ENCODE measurements around the gene KRTAP12-1. TPM values are rescaled to one million over a fixed set of nuclear protein-coding genes. Genes with fewer than 3 reads are reported as not detected.
"Not testable (repeated sequence)": the region's sequence is repeated elsewhere in the genome, so short reads cannot be mapped to it uniquely, and the experiment has no call there.

KRTAP12-1 gene
- total RNA-seq, 2 experiments from 2014 or later: not detected

GRCh38 chr21:44640761-44641160, 41.2 kb downstream of the KRTAP12-1 start:
- DNase-seq: no peak
- POLR2A ChIA-PET: no interaction called here
- no peak overlapping the region for H3K4me3 Mint-ChIP-seq
- CTCF ChIA-PET: no interaction called here
- H3K4me1 Mint-ChIP-seq (ENCODE audit: low read depth): no peaks in the 10 kb centered on the region
- peaks cover 5% of the 10 kb centered on the region for H3K27me3 Mint-ChIP-seq
- H3K9me3 Mint-ChIP-seq: peaks cover 35% of the 10 kb centered on the region
- H3K36me3 Mint-ChIP-seq: peaks cover 14% of the 10 kb centered on the region
- intact Hi-C loops (cut with micrococcal nuclease): no loop called here
- H3K27ac Mint-ChIP-seq: no peak overlapping the region

- DNase-seq: no peak
- ChIA-PET CTCF (no interaction called here), POLR2A (no interaction called here)
- Mint-ChIP-seq H3K9me3 (peaks cover 27% of the 10 kb centered on the region), H3K4me3 (no peak overlapping the region), H3K27me3 (peaks cover 5% of the 10 kb centered on the region), H3K4me1 (ENCODE audit: low read depth) (no peaks in the 10 kb centered on the region), H3K36me3 (peaks cover 6% of the 10 kb centered on the region), H3K27ac (no peak overlapping the region)
- intact Hi-C loops (cut with micrococcal nuclease): no loop called here
Observed at GRCh38 chr21:44639331-44639655, 42.7 kb downstream of the KRTAP12-1 start.

- H3K4me3 Mint-ChIP-seq, POLR2A ChIA-PET, H3K27ac Mint-ChIP-seq: not testable (repeated sequence)
Observed at GRCh38 chr21:44638506-44639330, 43.2 kb downstream of the KRTAP12-1 start.

DNA sequence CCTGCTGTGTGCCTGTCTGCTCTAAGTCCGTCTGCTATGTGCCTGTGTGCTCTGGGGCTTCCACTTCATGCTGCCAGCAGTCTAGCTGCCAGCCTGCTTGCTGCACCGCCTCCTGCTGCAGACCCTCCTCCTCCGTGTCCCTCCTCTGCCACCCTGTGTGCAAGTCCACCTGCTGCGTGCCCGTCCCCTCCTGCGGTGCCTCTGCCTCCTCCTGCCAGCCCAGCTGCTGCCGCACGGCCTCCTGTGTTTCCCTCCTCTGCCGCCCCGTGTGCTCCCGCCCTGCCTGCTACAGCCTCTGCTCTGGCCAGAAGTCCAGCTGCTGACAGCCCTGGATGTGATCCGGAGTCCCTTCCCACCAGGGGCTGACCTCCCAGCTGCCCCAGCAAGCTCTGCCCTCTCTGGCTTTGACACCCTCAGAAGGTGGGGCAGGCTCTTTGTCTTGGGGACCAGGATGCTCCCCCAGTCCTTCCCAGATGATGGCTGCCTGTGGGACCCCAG, 44.1 kb downstream of the KRTAP12-1 start:
- POLR2A ChIA-PET; intact Hi-C loops (cut with micrococcal nuclease); H3K36me3 Mint-ChIP-seq; H3K4me3 Mint-ChIP-seq; DNase-seq; CTCF ChIA-PET; H3K4me1 Mint-ChIP-seq (ENCODE audit: low read depth); H3K27me3 Mint-ChIP-seq; H3K27ac Mint-ChIP-seq: not testable (repeated sequence)
- H3K9me3 Mint-ChIP-seq: peaks cover 22% of the 10 kb centered on the region

More at GRCh38 chr21:44638506-44639330, 43.2 kb downstream of the KRTAP12-1 start:
- H3K9me3 Mint-ChIP-seq: peaks cover 21% of the 10 kb centered on the region
- DNase-seq; H3K36me3 Mint-ChIP-seq; H3K27me3 Mint-ChIP-seq; H3K4me1 Mint-ChIP-seq (ENCODE audit: low read depth); CTCF ChIA-PET; intact Hi-C loops (cut with micrococcal nuclease): not testable (repeated sequence)

DNA sequence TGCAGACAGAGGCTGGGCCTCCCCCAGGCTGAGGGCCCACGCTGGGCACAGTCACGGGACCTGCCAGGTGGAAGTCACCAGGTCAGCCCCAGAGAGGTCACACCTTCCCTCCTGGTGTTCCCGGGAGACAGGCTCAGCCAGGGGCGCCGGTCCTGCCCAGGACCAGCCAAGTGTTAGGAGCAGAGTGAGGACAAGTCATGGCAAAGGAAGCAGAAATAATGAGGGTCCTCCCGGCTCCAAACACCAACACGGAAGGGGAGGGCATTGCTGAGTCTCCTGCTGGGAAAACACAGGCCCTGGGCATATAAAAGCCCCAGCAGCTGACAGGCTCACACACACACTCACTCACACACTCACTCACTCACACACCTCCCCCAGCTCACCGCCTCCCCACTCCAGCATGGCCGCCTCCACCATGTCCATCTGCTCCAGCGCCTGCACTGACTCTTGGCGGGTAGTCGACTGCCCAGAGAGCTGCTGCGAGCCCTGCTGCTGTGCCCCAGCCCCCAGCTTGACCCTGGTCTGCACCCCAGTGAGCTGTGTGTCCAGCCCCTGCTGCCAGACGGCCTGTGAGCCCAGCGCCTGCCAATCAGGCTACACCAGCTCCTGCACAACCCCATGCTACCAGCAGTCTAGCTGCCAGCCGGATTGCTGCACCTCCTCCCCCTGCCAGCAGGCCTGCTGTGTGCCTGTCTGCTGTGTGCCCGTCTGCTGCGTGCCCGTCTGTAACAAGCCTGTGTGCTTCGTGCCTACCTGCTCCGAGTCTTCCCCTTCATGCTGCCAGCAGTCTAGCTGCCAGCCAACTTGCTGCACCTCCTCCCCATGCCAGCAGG, 44.7 kb downstream of the KRTAP12-1 start, which contains the start of gene KRTAP10-10:
KRTAP10-10 (plus strand) TSS at position 339 of the 833 bp plus-strand sequence; CDS start at position 401, 62 bp downstream.
- ChIA-PET CTCF (no interaction called here), POLR2A (no interaction called here)
- Mint-ChIP-seq H3K4me1 (ENCODE audit: low read depth) (no peaks in the 10 kb centered on the region), H3K9me3 (peaks cover 25% of the 10 kb centered on the region), H3K4me3 (no peak within 1 kb of the TSS), H3K36me3 (peaks cover 6% of the 10 kb centered on the region), H3K27ac (no peak within 1 kb of the TSS), H3K27me3 (peaks cover 5% of the 10 kb centered on the region)
- DNase-seq: no peak
- intact Hi-C loops (cut with micrococcal nuclease): no loop called here

DNA sequence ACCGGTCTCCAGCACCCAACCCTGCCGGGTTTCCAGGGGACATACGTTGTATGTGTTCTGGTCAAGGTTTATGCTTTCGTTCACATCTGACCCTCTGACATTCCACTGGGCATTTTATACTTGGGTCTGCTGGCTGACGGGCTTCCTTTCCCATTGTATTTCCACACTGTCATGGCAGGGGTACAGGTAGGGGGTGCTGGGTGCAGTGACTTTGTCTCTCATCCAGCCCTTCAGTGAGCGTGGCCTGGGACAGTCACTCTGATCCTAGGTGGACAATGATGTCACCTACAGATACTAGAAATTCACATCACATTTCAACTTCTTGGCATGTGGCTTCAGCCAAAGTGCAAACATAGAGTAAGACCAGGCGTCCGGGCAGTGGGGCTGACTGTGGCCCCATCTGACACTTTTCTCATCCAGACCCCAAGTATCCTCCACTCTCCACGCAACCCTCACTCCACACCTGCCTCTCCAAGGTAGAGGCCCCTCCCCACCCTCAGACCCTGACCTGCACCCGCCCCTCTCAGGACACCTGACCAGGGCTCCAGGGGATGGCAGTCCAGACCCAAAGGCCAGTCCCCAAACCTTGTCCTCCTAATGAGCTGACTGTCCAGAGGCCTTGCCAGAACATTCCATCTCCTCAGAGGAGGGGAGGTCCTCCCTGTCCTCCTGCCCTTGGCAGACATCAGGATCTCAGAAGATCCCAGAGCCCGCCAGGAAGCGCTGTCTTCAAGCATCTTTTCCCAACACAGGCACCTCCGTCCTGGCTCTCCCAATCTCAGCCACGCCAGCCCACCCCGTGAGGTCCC, 45.5 kb downstream of the KRTAP12-1 start:
- Mint-ChIP-seq H3K36me3 (peaks cover 9% of the 10 kb centered on the region), H3K27me3 (peaks cover 5% of the 10 kb centered on the region), H3K4me1 (ENCODE audit: low read depth) (no peaks in the 10 kb centered on the region), H3K27ac (no peak overlapping the region), H3K9me3 (peaks cover 29% of the 10 kb centered on the region), H3K4me3 (no peak overlapping the region)
- DNase-seq: no peak
- ChIA-PET POLR2A (no interaction called here), CTCF (no interaction called here)
- intact Hi-C loops (cut with micrococcal nuclease): no loop called here

DNA sequence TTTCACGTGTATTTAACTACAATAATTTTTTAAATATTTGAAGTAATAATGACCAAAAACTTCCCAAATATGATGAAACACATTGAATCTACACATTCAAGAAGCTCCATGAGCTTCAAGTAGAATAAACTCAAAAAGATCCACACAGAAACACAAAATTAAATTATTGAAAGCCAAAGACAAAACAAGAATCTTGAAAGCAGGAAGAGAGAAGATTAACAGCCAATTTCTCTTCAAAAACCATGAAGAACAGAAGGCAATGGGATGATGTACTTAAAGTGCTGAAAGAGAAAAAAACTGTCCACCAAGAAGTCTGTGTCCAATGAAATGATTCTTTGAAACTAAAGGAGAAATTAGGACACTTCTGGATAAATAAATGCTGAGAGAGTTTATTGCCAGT, 49.9 kb downstream of the KRTAP12-1 start:
- H3K4me3 Mint-ChIP-seq: no peak overlapping the region
- intact Hi-C loops (cut with micrococcal nuclease): no loop called here
- DNase-seq: no peak
- H3K27me3 Mint-ChIP-seq: no peaks in the 10 kb centered on the region
- ChIA-PET POLR2A (no interaction called here), CTCF (no interaction called here)
- peaks cover 34% of the 10 kb centered on the region for H3K9me3 Mint-ChIP-seq
- H3K27ac Mint-ChIP-seq: no peak overlapping the region
- H3K36me3 Mint-ChIP-seq: peaks cover 12% of the 10 kb centered on the region
- peaks cover 18% of the 10 kb centered on the region for H3K4me1 Mint-ChIP-seq (ENCODE audit: low read depth)

Other genes starting within 250 kb of the KRTAP12-1 start
- gene LRRC3, start 226.7 kb downstream of the KRTAP12-1 start, total RNA-seq: 1 to 10 TPM; 2.6 to 2.8 TPM
- gene KRTAP10-1, start 142.0 kb downstream of the KRTAP12-1 start, total RNA-seq: not detected
- not detected for gene KRTAP10-2, start 130.7 kb downstream of the KRTAP12-1 start, total RNA-seq
- gene KRTAP10-3, start 123.4 kb downstream of the KRTAP12-1 start, total RNA-seq: not detected
- not detected for gene KRTAP10-4, start 108.4 kb downstream of the KRTAP12-1 start, total RNA-seq
- gene KRTAP10-5, start 101.6 kb downstream of the KRTAP12-1 start, total RNA-seq: not detected
- gene KRTAP10-6, start 89.7 kb downstream of the KRTAP12-1 start, total RNA-seq: not detected
- not detected for gene KRTAP10-7, start 81.6 kb downstream of the KRTAP12-1 start, total RNA-seq
- gene KRTAP10-8, start 70.1 kb downstream of the KRTAP12-1 start, total RNA-seq: not detected
- gene KRTAP10-9, start 55.1 kb downstream of the KRTAP12-1 start, total RNA-seq: not detected
- not detected for gene KRTAP10-10, start 44.8 kb downstream of the KRTAP12-1 start, total RNA-seq
- not detected for gene KRTAP10-11, start 35.7 kb downstream of the KRTAP12-1 start, total RNA-seq
- not detected for gene KRTAP12-4, start 27.5 kb downstream of the KRTAP12-1 start, total RNA-seq
- gene KRTAP12-3, start 24.2 kb downstream of the KRTAP12-1 start, total RNA-seq: not detected
- gene KRTAP12-2, start 15.2 kb downstream of the KRTAP12-1 start, total RNA-seq: not detected
- not detected for gene KRTAP10-12, start 15.0 kb upstream of the KRTAP12-1 start, total RNA-seq
- gene TSPEAR, start 29.4 kb upstream of the KRTAP12-1 start, total RNA-seq: not detected
- 10 to 100 TPM; 87.6 to 96.0 TPM for gene UBE2G2, start 119.7 kb upstream of the KRTAP12-1 start, total RNA-seq
- 10 to 100 TPM; 77.2 to 77.6 TPM for gene SUMO3, start 135.9 kb upstream of the KRTAP12-1 start, total RNA-seq
- gene PTTG1IP, start 191.5 kb upstream of the KRTAP12-1 start, total RNA-seq: 10 to 100 TPM; 43.0 to 44.4 TPM
- 100 to 1,000 TPM; 242 to 247 TPM for gene ITGB2, start 238.7 kb upstream of the KRTAP12-1 start, total RNA-seq